Thoracic aorta (tissue), 2 donors: ENCODE data around the gene CNOT1. TPM values are rescaled to one million over a fixed set of nuclear protein-coding genes. Genes with fewer than 3 reads are reported as not detected.

Experiments
- ATAC-seq: fragments of 150-250 bp; one replicate; pipeline ENCODE4 v1.8.0; 2017; ENCODE audit warnings: low read depth; ENCODE audit not compliant: insufficient number of reproducible peaks, low FRiP score
- DNase-seq: peaks from one replicate; pipeline ENCODE4 v3.0.0-alpha.2; 2020; ENCODE audit warnings: low spot score
- H3K27ac ChIP-seq, 2 donors: fragments of 200-600 bp; sonication (generic); 1 replicate in 1 of 2; 2 replicates in 1 of 2; pipeline ENCODE4 v1.5.1; 2016; ENCODE audit warnings: mild to moderate bottlenecking in 2 of 2, moderate library complexity in 2 of 2
- H3K27me3 ChIP-seq: fragments of 200-600 bp; sonication (generic); replicated peaks from 2 replicates; pipeline ENCODE4 v1.6.0; 2016; ENCODE audit warnings: mild to moderate bottlenecking; ENCODE audit not compliant: insufficient read depth
- H3K36me3 ChIP-seq: fragments of 200-600 bp; sonication (generic); one replicate; pipeline ENCODE4 v1.5.1; 2016
- H3K4me1 ChIP-seq, 2 donors: fragments of 200-600 bp; sonication (generic); 1 replicate in 1 of 2; 2 replicates in 1 of 2; pipeline versions ENCODE4 v1.5.1 to v1.6.0; 2016; ENCODE audit warnings: low read depth in 2 of 2, mild to moderate bottlenecking in 1 of 2; ENCODE audit not compliant: control insufficient read depth in 1 of 2
- H3K4me3 ChIP-seq: fragments of 200-600 bp; sonication (generic); 2 replicates; pipeline ENCODE4 v1.5.1; 2016; ENCODE audit warnings: mild to moderate bottlenecking
- H3K9me3 ChIP-seq: fragments of 200-600 bp; sonication (generic); 2 replicates; pipeline ENCODE4 v1.5.1; 2016
- CTCF ChIP-seq: fragments of 200-600 bp; sonication (generic); IDR thresholded peaks from one replicate; pipeline ENCODE4 v1.5.1; 2019; ENCODE audit warnings: antibody characterized with exemption
- total RNA-seq, 2 donors: library from RNA; depleted of rRNA; stranded (reverse); fragments of >200 nt; gene quantifications; one replicate each; pipeline versions ENCODE4 v1.1.0 to v1.2.3, GENCODE V29; 2016

The CNOT1 gene
- total RNA-seq, 2 donors from 2014 or later, result 54.8 to 112 TPM

- no peak for ATAC-seq
- Histone ChIP-seq H3K4me1 (no peaks in the 10 kb centered on the region), H3K9me3 (no peaks in the 10 kb centered on the region), H3K27me3 (no peaks in the 10 kb centered on the region), H3K36me3 (no peaks in the 10 kb centered on the region), H3K27ac (no peak overlapping the region), H3K4me3 (no peak overlapping the region)
- no peak for DNase-seq
- no peak for TF ChIP-seq CTCF
Measured at GRCh38 chr16:58481226-58481869, 148.3 kb downstream of the CNOT1 start.

- TF ChIP-seq CTCF, result no peak
- ATAC-seq (no peak), DNase-seq (no peak)
- Histone ChIP-seq H3K4me3 (no peak overlapping the region), H3K27me3 (no peaks in the 10 kb centered on the region), H3K36me3 (no peaks in the 10 kb centered on the region), H3K27ac (no peak overlapping the region), H3K9me3 (no peaks in the 10 kb centered on the region), H3K4me1 (no peaks in the 10 kb centered on the region)
Measured at GRCh38 chr16:58478427-58478826, 151.2 kb downstream of the CNOT1 start.

- Histone ChIP-seq H3K9me3 (no peaks in the 10 kb centered on the region), H3K36me3 (no peaks in the 10 kb centered on the region), H3K4me3 (no peak overlapping the region), H3K27me3 (no peaks in the 10 kb centered on the region), H3K27ac (no peak overlapping the region), H3K4me1 (no peaks in the 10 kb centered on the region)
- TF ChIP-seq CTCF, result no peak
- ATAC-seq (no peak), DNase-seq (no peak)
Measured at GRCh38 chr16:58476791-58477190, 152.8 kb downstream of the CNOT1 start.

GRCh38 chr16:58475091-58475619, 154.5 kb downstream of the CNOT1 start:
- DNase-seq, result no peak

GRCh38 chr16:58474296-58474695, 155.3 kb downstream of the CNOT1 start:
- Histone ChIP-seq H3K9me3 (no peaks in the 10 kb centered on the region), H3K36me3 (no peaks in the 10 kb centered on the region), H3K27me3 (no peaks in the 10 kb centered on the region), H3K27ac (no peak overlapping the region), H3K4me1 (no peaks in the 10 kb centered on the region), H3K4me3 (no peak overlapping the region)
- DNase-seq (no peak), ATAC-seq (no peak)
- no peak for TF ChIP-seq CTCF

More at GRCh38 chr16:58475091-58475619, 154.5 kb downstream of the CNOT1 start:
- Histone ChIP-seq H3K27me3 (no peaks in the 10 kb centered on the region), H3K4me1 (no peaks in the 10 kb centered on the region), H3K27ac (no peak overlapping the region), H3K36me3 (no peaks in the 10 kb centered on the region), H3K4me3 (no peak overlapping the region), H3K9me3 (no peaks in the 10 kb centered on the region)
- TF ChIP-seq CTCF, result no peak
- ATAC-seq, result no peak
